HEK293 (cell line): Measurements from ENCODE around the gene EDARADD.

Experiments used
- CTCF ChIA-PET: fragments of 350-600 bp; formaldehyde crosslinking; extraction: SDS; loops from one replicate; lab custom pipeline; 2021; ENCODE audit warnings: antibody characterized with exemption; lab: Yijun Ruan, JAX
- POLR2A ChIA-PET: fragments of 300-600 bp; formaldehyde crosslinking; extraction: SDS; loops from one replicate; lab custom pipeline; 2020; ENCODE audit warnings: antibody characterized with exemption, inconsistent platforms; lab: Yijun Ruan, JAX
- H3K27ac ChIP-seq: fragments of 200-500 bp; sonication (Bioruptor generic); 2 replicates; pipeline ENCODE4 v1.5.1; 2014; ENCODE audit warnings: low read depth, low read length, control low read depth, inconsistent platforms; ENCODE audit errors: extremely low read depth
- H3K36me3 ChIP-seq, 2 experiments: fragments of 200-500 bp in 1 of 2; sonication (Bioruptor generic) in 1 of 2; 1 replicate in 1 of 2; 2 replicates in 1 of 2; pipeline ENCODE4 v1.5.1; 2014 to 2017; ENCODE audit warnings: inconsistent platforms in 2 of 2, low read length in 2 of 2; ENCODE audit not compliant: control insufficient read depth in 2 of 2, insufficient read depth in 1 of 2
- H3K4me1 ChIP-seq: fragments of 200-500 bp; sonication (Bioruptor generic); 2 replicates; pipeline ENCODE4 v1.5.1; 2014; ENCODE audit warnings: mild to moderate bottlenecking, low read length, inconsistent platforms; ENCODE audit not compliant: control insufficient read depth, insufficient read depth
- H3K4me3 ChIP-seq: 2 replicates; pipeline ENCODE4 v1.5.1; 2011; ENCODE audit warnings: low read depth, mild to moderate bottlenecking, control low read depth, low read length, moderate library complexity
- H3K9me3 ChIP-seq: fragments of 200-500 bp; sonication (Bioruptor generic); 2 replicates; pipeline ENCODE4 v1.5.1; 2014; ENCODE audit warnings: low read depth, low read length, inconsistent platforms; ENCODE audit not compliant: control insufficient read depth, insufficient read depth
- EGR2 ChIP-seq: fragments of 450-650 bp; formaldehyde crosslinking; IDR thresholded peaks from 2 replicates; pipeline ENCODE4 v1.5.1; 2016; ENCODE audit warnings: low read depth, missing biosample characterization, missing genetic modification characterization
- HOXD13 ChIP-seq: sonication (generic); formaldehyde crosslinking; IDR thresholded peaks from 2 replicates; pipeline ENCODE4 v1.8.0; 2022; ENCODE audit warnings: missing genetic modification reagents, borderline replicate concordance
- PRDM1 ChIP-seq: fragments of 450-650 bp; formaldehyde crosslinking; IDR thresholded peaks from 2 replicates; pipeline ENCODE4; 2016; ENCODE audit warnings: missing biosample characterization, missing genetic modification characterization
- YY1 ChIP-seq: fragments of 450-650 bp; formaldehyde crosslinking; IDR thresholded peaks from 2 replicates; pipeline ENCODE4 v1.5.1; 2018; ENCODE audit warnings: missing biosample characterization, missing genetic modification characterization
- ZBTB7A ChIP-seq: fragments of 450-650 bp; formaldehyde crosslinking; IDR thresholded peaks from 2 replicates; pipeline ENCODE4 v1.5.1; 2016; ENCODE audit warnings: low read depth, missing biosample characterization, missing genetic modification characterization
- ZNF157 ChIP-seq: fragments of 450-650 bp; formaldehyde crosslinking; IDR thresholded peaks from 2 replicates; pipeline ENCODE4 v1.5.1; 2016; ENCODE audit warnings: missing biosample characterization, missing genetic modification characterization
- ZNF221 ChIP-seq: fragments of 450-650 bp; formaldehyde crosslinking; IDR thresholded peaks from 2 replicates; pipeline ENCODE4 v1.5.1; 2017; ENCODE audit warnings: missing biosample characterization, missing genetic modification characterization, borderline replicate concordance
- ZNF23 ChIP-seq: fragments of 450-650 bp; formaldehyde crosslinking; IDR thresholded peaks from 2 replicates; pipeline ENCODE4 v1.5.1; 2016; ENCODE audit warnings: missing biosample characterization, missing genetic modification characterization, borderline replicate concordance
- ZNF510 ChIP-seq: fragments of 450-650 bp; formaldehyde crosslinking; IDR thresholded peaks from 2 replicates; pipeline ENCODE4 v1.5.1; 2018; ENCODE audit warnings: mild to moderate bottlenecking, missing genetic modification characterization, missing biosample characterization; ENCODE audit not compliant: insufficient replicate concordance
- ZNF521 ChIP-seq: fragments of 450-650 bp; formaldehyde crosslinking; IDR thresholded peaks from 2 replicates; pipeline ENCODE4 v1.5.1; 2017; ENCODE audit warnings: missing biosample characterization, mild to moderate bottlenecking, missing genetic modification characterization
- ZNF560 ChIP-seq: fragments of 450-650 bp; formaldehyde crosslinking; IDR thresholded peaks from 2 replicates; pipeline ENCODE4 v1.5.1; 2017; ENCODE audit warnings: missing biosample characterization, missing genetic modification characterization, borderline replicate concordance
- ZNF654 ChIP-seq: fragments of 450-650 bp; formaldehyde crosslinking; IDR thresholded peaks from 2 replicates; pipeline ENCODE4 v1.5.1; 2016; ENCODE audit warnings: low read depth, missing biosample characterization, missing genetic modification characterization
- ZNF664 ChIP-seq: fragments of 450-650 bp; formaldehyde crosslinking; IDR thresholded peaks from 2 replicates; pipeline ENCODE4 v1.5.1; 2016; ENCODE audit warnings: missing biosample characterization, missing genetic modification characterization
- ZNF707 ChIP-seq: fragments of 450-650 bp; formaldehyde crosslinking; IDR thresholded peaks from 2 replicates; pipeline ENCODE4 v1.5.1; 2016; ENCODE audit warnings: missing biosample characterization, missing genetic modification characterization
- ZNF747 ChIP-seq: fragments of 450-650 bp; formaldehyde crosslinking; IDR thresholded peaks from 2 replicates; pipeline ENCODE4 v1.5.1; 2016; ENCODE audit warnings: missing biosample characterization, missing genetic modification characterization
- ZNF76 ChIP-seq: fragments of 450-650 bp; formaldehyde crosslinking; IDR thresholded peaks from 2 replicates; pipeline ENCODE4; 2016; ENCODE audit warnings: low read depth, missing biosample characterization, missing genetic modification characterization, borderline replicate concordance
- ZNF776 ChIP-seq: fragments of 450-650 bp; formaldehyde crosslinking; IDR thresholded peaks from 2 replicates; pipeline ENCODE4 v1.5.0; 2017; ENCODE audit warnings: missing biosample characterization, missing genetic modification characterization, borderline replicate concordance
- ZNF837 ChIP-seq: fragments of 450-650 bp; formaldehyde crosslinking; IDR thresholded peaks from 2 replicates; pipeline ENCODE4 v1.5.1; 2016; ENCODE audit warnings: missing biosample characterization, missing genetic modification characterization
- ZSCAN30 ChIP-seq: fragments of 450-650 bp; IDR thresholded peaks from 2 replicates; pipeline ENCODE4 v1.5.1; 2018; ENCODE audit warnings: missing biosample characterization, mild to moderate bottlenecking, missing genetic modification characterization, moderate library complexity
- ZXDB ChIP-seq: fragments of 450-650 bp; formaldehyde crosslinking; IDR thresholded peaks from 2 replicates; pipeline ENCODE4 v1.5.1; 2016; ENCODE audit warnings: missing biosample characterization, missing genetic modification characterization
- TF ChIP-seq, protein P1 (sequence below): fragments of 450-650 bp; formaldehyde crosslinking; IDR thresholded peaks from 2 replicates; pipeline ENCODE4 v1.5.1; 2017; ENCODE audit warnings: missing biosample characterization, missing genetic modification characterization
- TF ChIP-seq, protein P2 (sequence below): fragments of 450-650 bp; formaldehyde crosslinking; conservative IDR thresholded peaks from 2 replicates; pipeline ENCODE4 v1.5.1; 2016; ENCODE audit warnings: low read depth, missing biosample characterization, missing genetic modification characterization
- TF ChIP-seq, protein P3 (sequence below): fragments of 450-650 bp; formaldehyde crosslinking; IDR thresholded peaks from 2 replicates; pipeline ENCODE4 v1.5.1; 2016; ENCODE audit warnings: missing biosample characterization, missing genetic modification characterization
- TF ChIP-seq, protein P4 (sequence below): fragments of 450-650 bp; formaldehyde crosslinking; IDR thresholded peaks from 2 replicates; pipeline ENCODE4 v1.5.1; 2016; ENCODE audit warnings: missing biosample characterization, missing genetic modification characterization

EDARADD gene

GRCh38 chr1:236502579-236502971 is 108.5 kb downstream of the EDARADD start:
- ChIA-PET CTCF (interaction anchor here (1.4 kb wide), 1 partner anchor 398 kb away, joined by 6 read pairs; no protein-coding TSS in a partner anchor), POLR2A (interaction anchor here (1.0 to 1.2 kb wide), 3 partner anchors 15 to 292 kb away, joined by 3 to 9 read pairs (median 4); partner anchors contain the start of gene MTR)
- H3K4me1 ChIP-seq = peaks cover 14% of the 10 kb centered on the region
- no peak overlapping the region for H3K27ac ChIP-seq
- no peak overlapping the region for H3K4me3 ChIP-seq
- TF ChIP-seq, protein P1, sequence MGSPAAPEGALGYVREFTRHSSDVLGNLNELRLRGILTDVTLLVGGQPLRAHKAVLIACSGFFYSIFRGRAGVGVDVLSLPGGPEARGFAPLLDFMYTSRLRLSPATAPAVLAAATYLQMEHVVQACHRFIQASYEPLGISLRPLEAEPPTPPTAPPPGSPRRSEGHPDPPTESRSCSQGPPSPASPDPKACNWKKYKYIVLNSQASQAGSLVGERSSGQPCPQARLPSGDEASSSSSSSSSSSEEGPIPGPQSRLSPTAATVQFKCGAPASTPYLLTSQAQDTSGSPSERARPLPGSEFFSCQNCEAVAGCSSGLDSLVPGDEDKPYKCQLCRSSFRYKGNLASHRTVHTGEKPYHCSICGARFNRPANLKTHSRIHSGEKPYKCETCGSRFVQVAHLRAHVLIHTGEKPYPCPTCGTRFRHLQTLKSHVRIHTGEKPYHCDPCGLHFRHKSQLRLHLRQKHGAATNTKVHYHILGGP = 0 out of 2 replicates have a peak, but pooled peaks have one; percentile 35
- no peak for TF ChIP-seq ZNF221 (tag by site-specific recombination)
- peak; percentile 98 for TF ChIP-seq PRDM1 (tag by site-specific recombination)
- TF ChIP-seq ZNF664 (tag by site-specific recombination) = 0 out of 2 replicates have a peak, but pooled peaks have one; percentile 28
- H3K9me3 ChIP-seq = no peaks in the 10 kb centered on the region
- H3K36me3 ChIP-seq = no peaks in the 10 kb centered on the region

GRCh38 chr1:236502972-236503639 is 109.0 kb downstream of the EDARADD start:
- peaks cover 16% of the 10 kb centered on the region for H3K4me1 ChIP-seq
- H3K4me3 ChIP-seq = peak overlapping the region; percentile 3; the same call in 1 of the 2 replicates
- H3K36me3 ChIP-seq = no peaks in the 10 kb centered on the region
- no peak overlapping the region; the same call in 1 of the 2 replicates for H3K27ac ChIP-seq
- ChIA-PET CTCF (interaction anchor here (1.4 kb wide), 1 partner anchor 399 kb away, joined by 6 read pairs; no protein-coding TSS in a partner anchor), POLR2A (interaction anchor here (0.7 to 1.2 kb wide), 5 partner anchors 14 to 292 kb away, joined by 3 to 9 read pairs (median 3); partner anchors contain the start of genes LGALS8 and MTR)
- no peaks in the 10 kb centered on the region for H3K9me3 ChIP-seq
- TF ChIP-seq ZNF76 (tag by site-specific recombination) (peak; percentile 65), YY1 (tag by site-specific recombination) (no peak), HOXD13 (CRISPR knock-in tag) (no peak), ZNF837 (tag by site-specific recombination) (no peak), ZNF776 (tag by site-specific recombination) (no peak), ZXDB (tag by site-specific recombination) (peak; percentile 55), ZNF664 (tag by site-specific recombination) (no peak), ZBTB7A (no peak), ZNF521 (tag by site-specific recombination) (no peak), ZNF157 (no peak), ZNF747 (tag by site-specific recombination) (no peak), ZNF707 (tag by site-specific recombination) (no peak), ZNF23 (no peak), ZSCAN30 (tag by site-specific recombination) (no peak), ZNF510 (tag by site-specific recombination) (no peak), ZNF560 (tag by site-specific recombination) (no peak), ZNF654 (tag by site-specific recombination) (no peak), EGR2 (peak; percentile 99)
- TF ChIP-seq, protein P2, sequence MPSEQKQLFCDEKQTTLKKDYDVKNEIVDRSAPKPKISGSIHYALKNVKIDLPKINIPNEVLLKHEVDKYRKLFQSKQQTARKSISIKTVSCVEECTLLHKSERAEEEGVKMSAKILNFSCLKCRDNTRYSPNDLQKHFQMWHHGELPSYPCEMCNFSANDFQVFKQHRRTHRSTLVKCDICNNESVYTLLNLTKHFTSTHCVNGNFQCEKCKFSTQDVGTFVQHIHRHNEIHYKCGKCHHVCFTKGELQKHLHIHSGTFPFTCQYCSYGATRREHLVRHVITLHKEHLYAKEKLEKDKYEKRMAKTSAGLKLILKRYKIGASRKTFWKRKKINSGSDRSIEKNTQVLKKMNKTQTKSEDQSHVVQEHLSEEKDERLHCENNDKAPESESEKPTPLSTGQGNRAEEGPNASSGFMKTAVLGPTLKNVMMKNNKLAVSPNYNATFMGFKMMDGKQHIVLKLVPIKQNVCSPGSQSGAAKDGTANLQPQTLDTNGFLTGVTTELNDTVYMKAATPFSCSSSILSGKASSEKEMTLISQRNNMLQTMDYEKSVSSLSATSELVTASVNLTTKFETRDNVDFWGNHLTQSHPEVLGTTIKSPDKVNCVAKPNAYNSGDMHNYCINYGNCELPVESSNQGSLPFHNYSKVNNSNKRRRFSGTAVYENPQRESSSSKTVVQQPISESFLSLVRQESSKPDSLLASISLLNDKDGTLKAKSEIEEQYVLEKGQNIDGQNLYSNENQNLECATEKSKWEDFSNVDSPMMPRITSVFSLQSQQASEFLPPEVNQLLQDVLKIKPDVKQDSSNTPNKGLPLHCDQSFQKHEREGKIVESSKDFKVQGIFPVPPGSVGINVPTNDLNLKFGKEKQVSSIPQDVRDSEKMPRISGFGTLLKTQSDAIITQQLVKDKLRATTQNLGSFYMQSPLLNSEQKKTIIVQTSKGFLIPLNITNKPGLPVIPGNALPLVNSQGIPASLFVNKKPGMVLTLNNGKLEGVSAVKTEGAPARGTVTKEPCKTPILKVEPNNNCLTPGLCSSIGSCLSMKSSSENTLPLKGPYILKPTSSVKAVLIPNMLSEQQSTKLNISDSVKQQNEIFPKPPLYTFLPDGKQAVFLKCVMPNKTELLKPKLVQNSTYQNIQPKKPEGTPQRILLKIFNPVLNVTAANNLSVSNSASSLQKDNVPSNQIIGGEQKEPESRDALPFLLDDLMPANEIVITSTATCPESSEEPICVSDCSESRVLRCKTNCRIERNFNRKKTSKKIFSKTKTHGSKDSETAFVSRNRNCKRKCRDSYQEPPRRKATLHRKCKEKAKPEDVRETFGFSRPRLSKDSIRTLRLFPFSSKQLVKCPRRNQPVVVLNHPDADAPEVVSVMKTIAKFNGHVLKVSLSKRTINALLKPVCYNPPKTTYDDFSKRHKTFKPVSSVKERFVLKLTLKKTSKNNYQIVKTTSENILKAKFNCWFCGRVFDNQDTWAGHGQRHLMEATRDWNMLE (tag by site-specific recombination) = peak; percentile 61; the same call in 1 of the 2 replicates
- TF ChIP-seq, protein P3, sequence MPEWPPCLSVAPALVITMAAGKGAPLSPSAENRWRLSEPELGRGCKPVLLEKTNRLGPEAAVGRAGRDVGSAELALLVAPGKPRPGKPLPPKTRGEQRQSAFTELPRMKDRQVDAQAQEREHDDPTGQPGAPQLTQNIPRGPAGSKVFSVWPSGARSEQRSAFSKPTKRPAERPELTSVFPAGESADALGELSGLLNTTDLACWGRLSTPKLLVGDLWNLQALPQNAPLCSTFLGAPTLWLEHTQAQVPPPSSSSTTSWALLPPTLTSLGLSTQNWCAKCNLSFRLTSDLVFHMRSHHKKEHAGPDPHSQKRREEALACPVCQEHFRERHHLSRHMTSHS = no peak
- TF ChIP-seq, protein P4, sequence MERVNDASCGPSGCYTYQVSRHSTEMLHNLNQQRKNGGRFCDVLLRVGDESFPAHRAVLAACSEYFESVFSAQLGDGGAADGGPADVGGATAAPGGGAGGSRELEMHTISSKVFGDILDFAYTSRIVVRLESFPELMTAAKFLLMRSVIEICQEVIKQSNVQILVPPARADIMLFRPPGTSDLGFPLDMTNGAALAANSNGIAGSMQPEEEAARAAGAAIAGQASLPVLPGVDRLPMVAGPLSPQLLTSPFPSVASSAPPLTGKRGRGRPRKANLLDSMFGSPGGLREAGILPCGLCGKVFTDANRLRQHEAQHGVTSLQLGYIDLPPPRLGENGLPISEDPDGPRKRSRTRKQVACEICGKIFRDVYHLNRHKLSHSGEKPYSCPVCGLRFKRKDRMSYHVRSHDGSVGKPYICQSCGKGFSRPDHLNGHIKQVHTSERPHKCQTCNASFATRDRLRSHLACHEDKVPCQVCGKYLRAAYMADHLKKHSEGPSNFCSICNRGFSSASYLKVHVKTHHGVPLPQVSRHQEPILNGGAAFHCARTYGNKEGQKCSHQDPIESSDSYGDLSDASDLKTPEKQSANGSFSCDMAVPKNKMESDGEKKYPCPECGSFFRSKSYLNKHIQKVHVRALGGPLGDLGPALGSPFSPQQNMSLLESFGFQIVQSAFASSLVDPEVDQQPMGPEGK = peak; percentile 41; the same call in 1 of the 2 replicates
